ENCODE data around the gene OSBPL3.

The OSBPL3 gene

GRCh38 chr7:24932815-24933214 is 47.2 kb downstream of the OSBPL3 start:
- TF ChIP-seq ZSCAN30 (tag by site-specific recombination; IDR thresholded peaks at IDR 0.05), result no peak
- no peak for TF ChIP-seq KLF16 (tag by site-specific recombination; IDR thresholded peaks at IDR 0.05)
- CTCF ChIA-PET, result interaction anchor here (0.6 to 1.6 kb wide), 2 partner anchors 47 to 166 kb away, joined by 3 to 6 read pairs; no protein-coding TSS in a partner anchor
- Histone ChIP-seq H3K27ac (ENCODE audit: extremely low read depth, low read depth, low read length) (no peak overlapping the region), H3K4me3 (ENCODE audit: low read depth, low read length) (no peak overlapping the region), H3K9me3 (ENCODE audit: control insufficient read depth, insufficient read depth, low read depth, low read length) (no peaks in the 10 kb centered on the region), H3K36me3 (ENCODE audit: control insufficient read depth in 2 of 2, insufficient read depth in 1 of 2, low read length in 2 of 2) (no peaks in the 10 kb centered on the region), H3K4me1 (ENCODE audit: control insufficient read depth, insufficient read depth, low read length) (0 out of 2 replicates have a peak, but pooled peaks cover 3% of the 10 kb centered on the region)
- POLR2A ChIA-PET, result no interaction called here

DNA sequence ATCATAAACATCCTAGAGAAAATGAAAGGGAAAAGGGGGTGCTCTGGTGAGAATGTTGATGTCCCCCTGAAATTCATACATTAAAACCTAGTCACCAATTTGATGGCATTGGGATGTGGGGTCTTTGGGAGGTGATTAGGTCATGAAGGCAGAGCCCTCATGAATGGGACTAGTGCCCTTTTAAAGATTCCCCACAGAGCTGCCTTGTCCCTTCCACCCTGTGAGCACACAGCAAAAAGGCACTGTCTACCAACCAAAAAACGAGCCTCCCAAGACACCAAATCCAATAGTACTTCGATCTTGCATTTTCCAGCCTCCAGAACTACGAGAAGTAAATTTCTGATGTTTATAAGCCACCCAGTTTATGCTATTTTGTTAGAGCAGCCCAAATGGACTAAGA is 47.6 kb downstream of the OSBPL3 start:
- CTCF ChIA-PET, result interaction anchor here (1.6 kb wide), 1 partner anchor 166 kb away, joined by 6 read pairs; no protein-coding TSS in a partner anchor

GRCh38 chr7:24931844-24932243 is 48.1 kb downstream of the OSBPL3 start:
- H3K4me3 ChIP-seq (ENCODE audit: low read depth, low read length), result no peak overlapping the region
- POLR2A ChIA-PET, result no interaction called here
- CTCF ChIA-PET, result interaction anchor here (1.0 kb wide), 1 partner anchor 119 kb away, joined by 3 read pairs; no protein-coding TSS in a partner anchor
- no peaks in the 10 kb centered on the region for H3K36me3 ChIP-seq (ENCODE audit: control insufficient read depth in 2 of 2, insufficient read depth in 1 of 2, low read length in 2 of 2)
- no peak overlapping the region for H3K27ac ChIP-seq (ENCODE audit: extremely low read depth, low read depth, low read length)
- 0 out of 2 replicates have a peak, but pooled peaks cover 3% of the 10 kb centered on the region for H3K4me1 ChIP-seq (ENCODE audit: control insufficient read depth, insufficient read depth, low read length)
- no peaks in the 10 kb centered on the region for H3K9me3 ChIP-seq (ENCODE audit: control insufficient read depth, insufficient read depth, low read depth, low read length)
- TF ChIP-seq HOXC10 (CRISPR knock-in tag; IDR thresholded peaks at IDR 0.05), result no peak
- TF ChIP-seq ZNF48 (tag by site-specific recombination; IDR thresholded peaks at IDR 0.05), result no peak
- no peak for TF ChIP-seq HOXA7 (CRISPR knock-in tag; IDR thresholded peaks at IDR 0.05; ENCODE audit: borderline replicate concordance)
- TF ChIP-seq ZNF146 (tag by site-specific recombination; IDR thresholded peaks at IDR 0.05), result no peak
- TF ChIP-seq GLI4 (tag by site-specific recombination; IDR thresholded peaks at IDR 0.05), result no peak
- TF ChIP-seq ZNF654 (tag by site-specific recombination; IDR thresholded peaks at IDR 0.05; ENCODE audit: low read depth), result no peak
- no peak for TF ChIP-seq ZNF335 (tag by site-specific recombination; conservative IDR thresholded peaks at IDR 0.05)
- TF ChIP-seq SCRT2 (tag by site-specific recombination; IDR thresholded peaks at IDR 0.05), result no peak
- no peak for TF ChIP-seq ZNF266 (tag by site-specific recombination; IDR thresholded peaks at IDR 0.05; ENCODE audit: low read depth)
- TF ChIP-seq ZNF776 (tag by site-specific recombination; IDR thresholded peaks at IDR 0.05; ENCODE audit: borderline replicate concordance), result no peak
- TF ChIP-seq, protein P1, sequence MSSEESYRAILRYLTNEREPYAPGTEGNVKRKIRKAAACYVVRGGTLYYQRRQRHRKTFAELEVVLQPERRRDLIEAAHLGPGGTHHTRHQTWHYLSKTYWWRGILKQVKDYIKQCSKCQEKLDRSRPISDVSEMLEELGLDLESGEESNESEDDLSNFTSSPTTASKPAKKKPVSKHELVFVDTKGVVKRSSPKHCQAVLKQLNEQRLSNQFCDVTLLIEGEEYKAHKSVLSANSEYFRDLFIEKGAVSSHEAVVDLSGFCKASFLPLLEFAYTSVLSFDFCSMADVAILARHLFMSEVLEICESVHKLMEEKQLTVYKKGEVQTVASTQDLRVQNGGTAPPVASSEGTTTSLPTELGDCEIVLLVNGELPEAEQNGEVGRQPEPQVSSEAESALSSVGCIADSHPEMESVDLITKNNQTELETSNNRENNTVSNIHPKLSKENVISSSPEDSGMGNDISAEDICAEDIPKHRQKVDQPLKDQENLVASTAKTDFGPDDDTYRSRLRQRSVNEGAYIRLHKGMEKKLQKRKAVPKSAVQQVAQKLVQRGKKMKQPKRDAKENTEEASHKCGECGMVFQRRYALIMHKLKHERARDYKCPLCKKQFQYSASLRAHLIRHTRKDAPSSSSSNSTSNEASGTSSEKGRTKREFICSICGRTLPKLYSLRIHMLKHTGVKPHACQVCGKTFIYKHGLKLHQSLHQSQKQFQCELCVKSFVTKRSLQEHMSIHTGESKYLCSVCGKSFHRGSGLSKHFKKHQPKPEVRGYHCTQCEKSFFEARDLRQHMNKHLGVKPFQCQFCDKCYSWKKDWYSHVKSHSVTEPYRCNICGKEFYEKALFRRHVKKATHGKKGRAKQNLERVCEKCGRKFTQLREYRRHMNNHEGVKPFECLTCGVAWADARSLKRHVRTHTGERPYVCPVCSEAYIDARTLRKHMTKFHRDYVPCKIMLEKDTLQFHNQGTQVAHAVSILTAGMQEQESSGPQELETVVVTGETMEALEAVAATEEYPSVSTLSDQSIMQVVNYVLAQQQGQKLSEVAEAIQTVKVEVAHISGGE (tag by site-specific recombination; conservative IDR thresholded peaks at IDR 0.05; ENCODE audit: low read depth), result no peak
- TF ChIP-seq ZNF174 (tag by site-specific recombination; IDR thresholded peaks at IDR 0.05), result no peak
- no peak for TF ChIP-seq SP7 (tag by site-specific recombination; IDR thresholded peaks at IDR 0.05)
- TF ChIP-seq, protein P2, sequence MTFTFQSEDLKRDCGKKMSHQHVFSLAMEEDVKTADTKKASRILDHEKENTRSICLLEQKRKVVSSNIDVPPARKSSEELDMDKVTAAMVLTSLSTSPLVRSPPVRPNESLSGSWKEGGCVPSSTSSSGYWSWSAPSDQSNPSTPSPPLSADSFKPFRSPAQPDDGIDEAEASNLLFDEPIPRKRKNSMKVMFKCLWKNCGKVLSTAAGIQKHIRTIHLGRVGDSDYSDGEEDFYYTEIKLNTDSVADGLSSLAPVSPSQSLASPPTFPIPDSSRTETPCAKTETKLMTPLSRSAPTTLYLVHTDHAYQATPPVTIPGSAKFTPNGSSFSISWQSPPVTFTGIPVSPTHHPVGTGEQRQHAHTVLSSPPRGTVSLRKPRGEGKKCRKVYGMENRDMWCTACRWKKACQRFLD (tag by site-specific recombination; IDR thresholded peaks at IDR 0.05), result no peak
- no peak for TF ChIP-seq BCL11B (tag by site-specific recombination; IDR thresholded peaks at IDR 0.05; ENCODE audit: low read depth)

More for the DNA sequence above, 47.6 kb downstream of the OSBPL3 start:
- POLR2A ChIA-PET, result no interaction called here
- H3K9me3 ChIP-seq (ENCODE audit: control insufficient read depth, insufficient read depth, low read depth, low read length), result no peaks in the 10 kb centered on the region
- 0 out of 2 replicates have a peak, but pooled peaks cover 3% of the 10 kb centered on the region for H3K4me1 ChIP-seq (ENCODE audit: control insufficient read depth, insufficient read depth, low read length)
- H3K27ac ChIP-seq (ENCODE audit: extremely low read depth, low read depth, low read length), result no peak overlapping the region
- no peak overlapping the region for H3K4me3 ChIP-seq (ENCODE audit: low read depth, low read length)
- no peak for TF ChIP-seq ZNF174 (tag by site-specific recombination; IDR thresholded peaks at IDR 0.05)
- no peak for TF ChIP-seq ZNF404 (tag by site-specific recombination; IDR thresholded peaks at IDR 0.05)
- no peak for TF ChIP-seq ZNF560 (tag by site-specific recombination; IDR thresholded peaks at IDR 0.05; ENCODE audit: borderline replicate concordance)
- no peak for TF ChIP-seq ZNF223 (tag by site-specific recombination; IDR thresholded peaks at IDR 0.05)
- TF ChIP-seq TCF7L2 (IDR thresholded peaks at IDR 0.05; ENCODE audit: borderline replicate concordance, low read depth, low read length), result no peak
- TF ChIP-seq, protein P3, sequence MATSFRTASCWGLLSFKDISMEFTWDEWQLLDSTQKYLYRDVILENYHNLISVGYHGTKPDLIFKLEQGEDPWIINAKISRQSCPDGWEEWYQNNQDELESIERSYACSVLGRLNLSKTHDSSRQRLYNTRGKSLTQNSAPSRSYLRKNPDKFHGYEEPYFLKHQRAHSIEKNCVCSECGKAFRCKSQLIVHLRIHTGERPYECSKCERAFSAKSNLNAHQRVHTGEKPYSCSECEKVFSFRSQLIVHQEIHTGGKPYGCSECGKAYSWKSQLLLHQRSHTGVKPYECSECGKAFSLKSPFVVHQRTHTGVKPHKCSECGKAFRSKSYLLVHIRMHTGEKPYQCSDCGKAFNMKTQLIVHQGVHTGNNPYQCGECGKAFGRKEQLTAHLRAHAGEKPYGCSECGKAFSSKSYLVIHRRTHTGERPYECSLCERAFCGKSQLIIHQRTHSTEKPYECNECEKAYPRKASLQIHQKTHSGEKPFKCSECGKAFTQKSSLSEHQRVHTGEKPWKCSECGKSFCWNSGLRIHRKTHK (tag by site-specific recombination; IDR thresholded peaks at IDR 0.05), result no peak
- no peak for TF ChIP-seq ZBTB7A (tag by site-specific recombination; IDR thresholded peaks at IDR 0.05; ENCODE audit: low read depth)
- no peak for TF ChIP-seq ZSCAN18 (tag by site-specific recombination; IDR thresholded peaks at IDR 0.05)
- no peak for TF ChIP-seq MEIS1 (CRISPR knock-in tag; IDR thresholded peaks at IDR 0.05; ENCODE audit: borderline replicate concordance)
- no peak for TF ChIP-seq ZNF341 (tag by site-specific recombination; IDR thresholded peaks at IDR 0.05; ENCODE audit: low read depth)
- H3K36me3 ChIP-seq (ENCODE audit: control insufficient read depth in 2 of 2, insufficient read depth in 1 of 2, low read length in 2 of 2), result no peaks in the 10 kb centered on the region

Data from HEK293 (cell line).